ENCODE results near the gene GIPC2.
"Not testable (repeated sequence)": the region's sequence is repeated elsewhere in the genome, so short reads cannot be mapped to it uniquely, and the experiment has no call there.

Gene GIPC2

DNA sequence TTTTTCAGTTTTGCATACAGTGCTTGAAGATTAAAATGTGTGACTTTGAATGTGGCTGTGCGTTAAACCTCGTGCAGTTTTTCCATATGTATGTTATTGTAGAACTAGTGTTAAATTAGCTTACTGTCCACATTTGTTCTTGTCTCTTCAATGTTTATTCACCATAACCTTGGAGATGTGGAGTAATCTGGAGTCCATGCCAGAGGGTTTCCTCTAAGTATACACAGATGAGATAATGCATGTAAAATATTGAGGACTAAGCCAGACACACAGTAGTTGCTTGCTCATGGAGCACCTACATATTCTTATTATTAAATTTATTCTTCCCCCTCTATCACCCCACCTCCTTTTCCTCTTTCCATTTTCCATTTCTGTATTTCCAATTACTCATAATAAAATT lies 7.7 kb upstream of the GIPC2 start:
- DNase-seq = no peak

DNA sequence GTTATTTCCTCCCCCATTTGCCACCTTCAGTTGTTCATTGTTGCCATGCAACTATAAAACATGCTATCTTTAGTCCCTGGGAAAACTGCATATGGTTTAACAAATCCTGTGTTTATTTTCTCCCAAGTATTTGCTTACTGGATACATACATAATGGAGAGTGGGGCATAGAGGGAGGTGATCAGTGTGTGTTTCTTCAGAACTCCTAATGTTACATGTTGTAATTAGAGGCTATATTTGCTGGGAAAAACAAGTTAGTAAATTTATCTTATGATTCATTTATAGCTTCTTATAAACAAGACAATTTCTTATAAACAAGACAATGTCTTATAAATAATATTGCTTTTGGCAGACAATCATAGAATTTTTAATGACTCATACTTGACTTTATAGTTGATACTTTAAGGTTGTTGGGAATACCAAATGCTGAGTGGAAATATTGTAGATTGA lies 7.3 kb upstream of the GIPC2 start:
- no peak for DNase-seq

DNA sequence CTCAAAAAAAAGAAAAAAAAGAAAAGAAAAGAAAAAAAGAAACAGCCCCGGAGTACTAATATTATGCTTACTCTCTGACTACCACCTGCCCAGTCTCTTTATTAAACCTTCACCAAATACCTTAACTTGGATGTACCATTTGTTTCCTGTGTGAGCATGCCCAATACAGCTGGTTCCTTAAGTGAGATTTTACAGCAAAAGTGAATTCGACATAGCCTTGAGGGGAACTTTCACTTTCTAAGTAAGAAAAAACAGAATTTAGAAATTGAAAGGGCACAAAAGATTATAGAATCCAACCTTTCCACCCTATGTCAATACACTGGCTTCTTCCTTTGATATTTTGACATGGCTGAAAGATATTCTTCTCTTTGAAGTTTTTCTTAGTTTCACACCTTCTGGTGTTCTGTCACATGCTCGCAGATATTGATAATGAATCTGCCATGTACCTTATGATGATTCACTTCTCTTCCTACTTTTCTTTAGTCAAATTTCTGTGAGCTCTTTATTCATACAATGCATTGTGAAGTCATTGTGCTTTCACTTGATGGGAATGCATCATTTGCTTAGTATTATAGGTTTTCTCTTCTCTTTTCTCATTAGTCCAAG lies 5.2 kb upstream of the GIPC2 start:
- DNase-seq = no peak

DNA sequence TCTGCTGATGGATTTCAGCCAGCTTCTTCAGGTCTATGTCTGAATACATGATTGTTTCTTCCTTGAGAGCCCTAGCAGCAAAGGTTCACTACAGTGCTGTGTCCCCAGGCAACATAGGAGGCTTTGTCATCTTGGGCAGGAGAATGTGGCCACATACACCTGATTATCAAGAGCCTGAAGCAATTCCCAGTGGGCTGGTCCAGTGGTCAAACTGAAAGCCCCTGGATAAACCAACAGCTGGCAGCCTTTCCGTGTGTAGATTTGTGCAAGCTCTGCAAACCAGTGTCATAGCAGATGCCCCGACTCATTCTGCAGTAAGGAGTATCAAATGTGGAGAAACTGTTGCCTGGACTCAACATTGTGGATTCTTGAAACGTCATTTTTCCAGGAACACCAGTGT lies 2.3 kb upstream of the GIPC2 start:
- DNase-seq = no peak

DNA sequence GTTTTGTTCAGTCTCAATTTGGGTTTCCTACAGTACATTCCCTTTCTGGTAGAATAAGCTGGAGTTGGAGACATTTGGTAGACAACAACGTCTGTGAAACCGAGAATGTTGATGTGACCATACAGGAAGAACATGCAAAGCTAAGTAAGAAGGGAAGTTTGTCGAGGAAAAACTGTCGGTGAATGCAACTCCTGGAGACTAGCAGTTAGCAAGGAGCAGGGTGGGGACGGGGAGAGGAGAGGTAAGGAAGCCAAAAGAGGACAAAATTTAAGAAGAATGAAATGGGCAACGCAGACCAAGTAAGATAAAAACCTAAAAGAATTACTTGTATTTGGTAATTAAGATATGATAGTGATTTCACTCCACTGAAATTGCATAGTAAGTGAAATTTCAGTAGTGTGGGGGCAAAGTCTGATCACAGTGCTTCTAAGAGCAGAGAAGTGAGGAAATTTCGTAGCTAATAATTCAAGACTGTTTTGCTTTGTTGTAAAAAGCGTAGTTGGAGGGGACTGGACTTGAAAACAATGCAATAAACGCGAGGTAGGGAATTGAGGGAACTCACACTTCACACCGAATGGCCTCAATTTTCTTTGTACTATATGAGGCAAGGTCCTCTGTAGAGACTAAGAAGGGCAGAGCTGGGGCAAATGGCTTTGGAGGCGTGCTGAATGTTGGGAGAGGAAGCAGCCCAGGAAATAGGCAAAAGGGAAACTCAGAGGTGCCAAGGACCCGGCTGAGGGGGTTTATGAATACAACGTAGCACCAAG lies 787 bp upstream of the GIPC2 start:
- no peak for DNase-seq

DNA sequence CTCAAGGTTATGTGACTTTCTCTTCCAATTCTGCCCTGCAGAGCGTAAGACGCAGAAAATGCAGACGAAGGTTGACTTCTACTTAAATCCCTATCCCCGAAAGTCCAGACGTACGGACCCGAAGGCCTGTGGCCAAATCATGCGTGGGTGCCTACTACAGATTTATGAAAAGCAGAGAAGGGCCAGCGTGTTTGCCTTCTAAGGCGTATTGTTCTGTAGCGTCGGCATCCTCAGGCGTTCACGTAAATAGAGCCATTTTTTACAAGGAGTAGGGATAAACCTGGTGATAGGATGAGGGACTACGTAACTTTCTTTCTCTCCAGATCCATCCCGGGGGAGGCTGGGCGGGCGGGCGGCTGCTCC lies 222 bp upstream of the GIPC2 start:
- no peak for DNase-seq

DNA sequence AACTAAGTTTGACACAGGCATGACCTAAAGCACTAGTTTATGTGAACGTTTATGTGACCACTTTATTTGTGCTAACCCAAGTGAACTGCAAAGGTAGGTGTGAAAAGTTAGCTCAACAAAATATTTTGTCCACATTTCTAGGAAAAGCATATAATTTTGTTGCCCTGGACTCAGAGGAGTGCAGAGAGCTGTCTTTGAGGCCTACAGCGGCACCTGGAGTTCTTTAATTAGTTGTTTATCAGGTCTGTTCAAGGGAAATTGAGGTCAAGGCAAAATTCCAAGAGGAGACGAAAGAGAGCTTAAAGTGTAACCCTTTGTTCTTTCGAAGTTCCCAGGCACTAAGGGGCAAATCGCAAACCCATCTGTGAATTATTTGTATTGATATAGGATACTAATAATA lies 1.3 kb downstream of the GIPC2 start:
- no peak for DNase-seq

DNA sequence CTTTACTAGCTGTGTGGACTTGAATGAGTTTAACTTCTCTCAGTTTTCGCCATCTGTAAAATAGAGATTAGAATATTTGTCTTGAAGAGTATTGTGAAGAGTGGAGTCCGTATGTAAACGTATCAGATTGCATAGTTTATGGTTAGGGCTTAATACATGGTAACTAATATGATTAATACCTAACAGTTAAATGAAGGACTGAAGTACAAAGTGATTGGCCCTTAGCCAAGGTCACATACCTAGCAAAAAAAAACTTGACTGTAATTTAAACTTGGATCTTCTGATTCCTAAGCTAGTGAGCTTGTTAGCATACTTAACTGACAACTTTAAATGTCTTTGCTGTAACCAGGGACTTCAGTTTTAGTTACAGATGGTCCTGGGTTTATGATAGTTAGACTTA lies 1.9 kb downstream of the GIPC2 start:
- DNase-seq = no peak

DNA sequence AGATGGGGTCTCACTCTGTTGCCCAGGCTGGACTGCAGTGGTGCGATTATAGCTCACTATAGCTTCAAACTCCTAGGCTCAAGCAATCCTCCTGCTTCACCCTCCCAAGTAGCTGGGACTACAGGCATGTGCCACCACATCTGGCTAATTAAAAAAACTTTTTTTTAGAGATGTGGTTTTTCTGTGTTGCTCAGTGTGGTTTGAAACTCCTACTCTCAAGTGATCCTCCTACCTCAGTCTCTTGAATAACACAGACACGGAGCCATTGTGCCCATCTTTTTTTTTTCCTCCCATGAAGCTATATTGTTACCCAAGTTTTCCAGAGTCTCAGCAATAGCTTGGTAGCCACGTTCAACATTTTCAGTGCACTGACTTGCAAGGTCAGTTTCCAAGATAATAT lies 2.7 kb downstream of the GIPC2 start:
- DNase-seq = no peak

DNA sequence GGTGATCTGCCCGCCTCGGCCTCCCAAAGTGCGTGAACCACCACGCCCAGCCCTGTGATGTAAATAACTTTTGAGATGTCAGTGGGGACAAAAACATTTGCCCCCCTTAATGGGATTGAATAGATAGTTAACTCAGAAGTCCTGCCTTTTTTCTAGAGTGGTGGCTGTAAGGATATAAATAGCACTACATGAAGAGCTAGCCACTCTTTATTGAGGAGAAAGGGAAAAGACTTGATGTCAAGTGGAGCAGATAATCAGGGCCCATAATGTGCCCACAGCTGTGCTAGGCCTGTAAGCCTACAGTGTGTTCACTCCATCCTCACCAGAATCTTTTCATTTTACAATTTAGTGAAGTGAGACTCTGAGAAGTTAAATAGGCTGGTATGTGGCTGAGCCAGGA lies 3.6 kb downstream of the GIPC2 start:
- DNase-seq = no peak

DNA sequence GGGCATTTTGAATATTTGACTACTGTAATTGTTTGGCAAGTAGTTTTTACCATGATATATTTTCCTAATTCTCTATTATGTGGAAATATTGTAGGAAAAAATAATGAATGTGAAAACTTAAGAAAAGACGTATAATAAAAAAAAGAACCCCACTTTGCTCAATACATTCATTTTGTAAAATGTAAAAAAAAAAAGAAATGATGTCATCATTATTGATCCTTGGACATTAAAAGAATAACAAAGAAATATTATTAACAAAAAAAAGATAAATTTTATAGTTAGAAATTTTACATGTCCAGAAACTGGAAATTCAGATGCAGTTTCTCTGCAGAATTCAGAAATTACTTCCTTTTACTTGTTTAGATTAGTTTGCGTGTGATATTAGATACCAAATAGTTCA lies 5.2 kb downstream of the GIPC2 start:
- DNase-seq = no peak

DNA sequence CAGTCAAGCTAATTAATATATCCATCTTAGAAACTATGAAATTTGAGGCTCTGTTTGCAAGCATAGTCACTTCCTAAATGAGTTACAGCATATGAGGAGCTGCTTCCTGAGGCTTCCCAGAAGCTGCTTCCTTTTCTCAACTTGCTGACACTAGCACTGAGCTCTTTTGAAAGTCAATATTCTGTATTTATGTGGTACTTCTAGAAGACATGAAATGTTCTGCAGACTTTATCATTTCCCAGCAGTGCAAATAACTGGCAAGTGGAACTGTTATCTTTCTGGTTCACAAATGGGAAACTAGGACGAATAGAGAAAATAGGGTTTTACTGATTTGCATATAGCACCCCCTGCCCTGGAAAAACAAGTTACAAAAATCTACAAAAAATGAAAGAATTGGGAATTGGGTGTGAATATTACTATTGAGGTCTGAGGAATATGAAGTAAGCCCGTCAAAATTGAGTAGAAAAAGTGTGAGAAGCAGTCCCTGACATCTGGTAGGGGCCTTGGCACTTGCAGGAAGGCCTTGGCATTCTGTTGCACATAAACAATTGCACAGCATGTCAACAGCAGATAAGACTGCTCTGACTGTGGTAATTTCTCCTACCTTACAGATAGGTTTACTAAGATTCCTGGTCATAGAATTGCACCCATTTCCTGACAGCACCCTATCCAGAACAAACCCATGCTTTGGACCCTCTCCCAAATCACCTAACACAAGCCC lies 7.1 kb downstream of the GIPC2 start:
- DNase-seq = no peak

DNA sequence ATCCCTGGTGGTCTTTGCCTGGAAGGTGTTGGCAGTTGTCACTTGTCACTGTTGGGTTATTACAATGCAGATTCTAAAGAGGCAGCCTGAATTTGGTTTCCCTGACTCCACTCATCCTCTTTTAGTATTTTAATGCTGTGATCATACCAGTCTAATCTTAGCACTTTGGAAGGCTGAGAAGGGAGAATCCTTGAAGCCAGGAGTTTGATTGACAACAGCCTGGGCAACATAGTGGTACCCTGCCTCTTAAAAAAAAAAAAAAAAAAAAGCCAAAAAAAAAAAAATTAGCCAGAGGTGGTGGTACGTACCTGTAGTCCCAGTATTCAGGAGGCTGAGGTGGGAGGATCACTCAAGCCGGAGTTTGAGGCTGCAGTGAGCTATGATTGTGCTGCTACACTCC lies 7.7 kb downstream of the GIPC2 start:
- no peak for DNase-seq

DNA sequence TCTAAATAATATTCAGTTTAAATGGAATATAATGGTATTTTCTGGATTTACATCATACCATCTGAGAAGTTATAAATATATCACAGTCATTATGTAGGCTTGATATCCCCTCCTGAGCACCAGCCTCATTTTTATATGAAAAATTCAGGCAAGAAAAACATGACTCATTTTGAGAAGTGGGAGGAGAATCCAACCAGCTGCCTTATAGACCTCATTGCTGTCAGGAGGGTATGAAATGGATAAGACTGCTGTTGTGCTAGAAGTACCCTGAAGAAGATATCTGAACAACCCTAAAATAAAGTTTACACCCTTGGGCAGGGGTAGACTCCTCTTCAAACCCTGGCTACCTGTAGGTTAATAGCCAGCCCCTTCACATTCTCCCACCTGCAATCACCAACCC lies 8.8 kb downstream of the GIPC2 start:
- no peak for DNase-seq

DNA sequence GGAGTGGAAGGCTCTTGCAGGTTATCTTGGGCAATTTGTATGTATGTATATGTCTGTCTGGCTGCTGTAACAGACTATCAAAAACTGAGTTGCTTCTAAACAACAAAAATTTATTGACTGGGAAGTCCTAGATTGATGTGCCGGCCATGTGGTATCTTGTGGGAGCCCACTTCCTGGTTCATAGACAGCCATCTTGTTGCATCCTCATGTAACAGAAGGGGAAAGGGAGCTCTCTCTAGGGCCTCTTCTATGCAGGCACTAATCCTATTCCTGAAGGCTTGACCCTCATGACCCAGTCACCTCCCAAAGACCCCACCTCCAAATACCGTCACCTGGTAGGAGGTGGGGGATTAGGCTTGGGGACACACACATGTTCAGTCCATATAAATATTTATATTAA lies 9.2 kb downstream of the GIPC2 start:
- DNase-seq = no peak

DNA sequence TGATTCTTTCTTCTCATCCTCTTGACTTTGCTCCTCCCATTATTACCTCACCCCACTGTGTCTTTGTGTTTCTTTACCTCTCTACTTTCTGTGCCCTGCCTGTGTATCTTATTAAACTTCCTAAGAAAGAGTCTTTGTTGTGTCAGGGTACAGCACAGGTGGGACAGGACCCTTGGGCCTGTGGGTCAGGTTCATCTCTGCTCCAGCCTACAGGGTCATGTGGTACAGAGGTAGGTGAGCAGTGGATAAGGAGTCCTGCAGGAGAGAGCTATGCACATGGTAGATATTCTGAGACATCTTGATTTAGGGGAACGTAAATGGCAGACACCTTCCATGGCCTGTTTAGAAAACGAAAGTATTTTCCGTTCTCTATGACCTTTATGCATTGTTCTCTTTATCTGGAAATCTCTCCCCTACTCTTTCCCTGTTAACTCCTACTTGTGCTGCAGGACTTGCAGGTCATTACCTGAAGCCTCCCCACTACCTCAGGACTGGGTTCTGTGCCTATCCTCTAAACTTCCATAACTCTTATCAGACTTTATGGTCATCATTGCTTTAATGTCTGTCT lies 9.9 kb downstream of the GIPC2 start:
- DNase-seq = no peak

DNA sequence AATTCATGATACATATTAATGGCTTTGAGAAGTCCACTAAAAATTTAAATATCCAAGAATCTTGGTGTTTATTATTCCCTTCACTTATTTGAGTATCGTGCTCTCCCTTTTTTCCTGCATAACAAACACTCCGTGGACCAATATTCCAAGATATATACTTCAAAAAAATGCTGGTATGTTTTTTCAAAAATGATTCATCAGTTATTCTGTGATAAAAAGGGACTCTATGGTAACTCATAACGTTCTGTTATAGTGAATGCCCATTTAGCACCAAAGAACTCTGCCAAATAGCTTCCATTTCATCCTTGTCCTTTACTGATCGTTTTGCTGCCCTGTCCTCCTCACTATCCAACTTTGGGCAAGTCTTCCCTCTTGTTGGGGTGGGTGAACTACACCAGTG lies 12.9 kb downstream of the GIPC2 start:
- DNase-seq = no peak

DNA sequence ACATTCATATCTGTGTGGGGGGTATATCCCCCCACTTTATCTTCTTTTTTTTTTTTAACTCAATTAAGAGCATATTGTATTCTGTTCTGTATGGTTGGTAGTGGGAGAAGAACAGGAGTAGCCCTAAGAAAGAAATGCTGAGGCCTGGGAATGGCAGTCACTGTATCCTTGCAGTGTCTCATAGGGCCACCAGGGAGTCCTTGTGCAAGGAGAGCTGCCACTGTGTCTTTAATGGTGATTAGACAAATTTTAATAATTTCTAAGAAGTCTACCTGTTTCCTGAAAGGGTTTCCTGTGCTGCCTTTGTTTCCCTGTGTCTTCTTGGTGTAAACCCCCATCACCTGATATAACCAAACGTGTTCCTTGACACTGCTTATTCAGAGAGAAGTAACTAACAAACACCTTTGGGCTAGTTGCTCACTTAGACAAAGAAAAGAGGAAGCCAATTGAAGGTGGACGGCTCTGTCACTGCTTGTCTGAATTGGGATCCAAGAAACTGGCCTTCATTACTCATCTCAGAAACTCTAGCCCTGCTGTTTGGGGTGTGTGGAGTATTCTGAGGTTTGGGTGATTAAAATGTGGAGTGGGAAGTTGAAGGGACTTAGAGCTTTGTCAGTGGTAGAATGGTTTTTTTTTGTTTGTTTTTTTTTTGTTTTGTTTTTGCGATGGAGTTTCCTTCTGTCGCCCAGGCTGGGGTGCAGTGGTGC lies 15.2 kb downstream of the GIPC2 start:
- no peak for DNase-seq

DNA sequence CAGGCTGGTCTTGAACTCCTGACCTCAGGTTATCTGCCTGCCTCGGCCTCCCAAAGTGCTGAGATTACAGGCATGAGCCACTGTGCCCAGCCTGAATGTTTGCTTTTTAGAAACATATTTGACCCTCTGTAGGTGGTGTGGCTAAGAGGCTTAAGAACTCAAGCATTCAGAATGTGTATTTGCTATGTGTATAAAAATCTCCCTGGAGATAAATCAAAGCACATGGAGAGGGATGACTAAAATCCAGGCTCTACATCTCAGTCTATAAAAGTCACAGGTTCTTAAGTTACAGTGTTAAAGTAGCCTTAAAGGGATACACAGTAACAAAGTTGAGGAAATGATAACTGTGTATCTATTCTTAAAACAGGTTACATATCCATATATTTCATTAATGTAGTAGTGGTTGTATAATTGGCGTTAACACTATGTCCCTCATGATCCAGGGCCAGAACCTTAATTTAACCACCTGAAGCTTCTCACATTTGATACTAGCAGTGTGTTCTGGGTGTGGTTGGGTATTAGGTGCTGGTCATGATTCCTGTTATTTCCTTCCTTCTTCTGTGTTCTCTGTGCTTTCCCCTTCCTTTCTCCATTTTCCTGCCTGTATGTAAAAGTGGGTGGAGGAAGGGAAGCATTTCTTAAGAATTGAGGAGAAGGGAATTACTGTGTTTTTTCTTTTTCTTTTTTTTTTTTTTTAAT lies 16.2 kb downstream of the GIPC2 start:
- DNase-seq = no peak

DNA sequence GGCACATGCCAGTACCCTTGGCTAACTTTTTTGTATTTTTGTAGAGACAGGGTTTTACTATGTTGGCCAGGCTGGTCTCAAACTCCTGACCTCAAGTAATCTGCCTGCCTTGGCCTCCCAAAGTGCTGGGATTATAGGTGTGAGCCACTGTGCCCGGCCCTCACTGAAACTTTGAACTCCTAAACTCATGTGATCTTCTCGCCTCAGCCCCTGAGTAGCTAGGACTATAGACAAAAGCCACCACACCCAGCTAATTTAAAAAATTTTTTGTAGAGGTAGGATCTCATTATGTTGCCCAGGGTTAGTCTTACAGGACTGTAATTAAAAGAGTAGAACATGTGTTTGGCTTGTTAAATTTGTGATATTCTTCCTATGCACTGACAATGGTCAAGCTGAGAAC lies 19.1 kb downstream of the GIPC2 start:
- not testable (repeated sequence) for DNase-seq

DNA sequence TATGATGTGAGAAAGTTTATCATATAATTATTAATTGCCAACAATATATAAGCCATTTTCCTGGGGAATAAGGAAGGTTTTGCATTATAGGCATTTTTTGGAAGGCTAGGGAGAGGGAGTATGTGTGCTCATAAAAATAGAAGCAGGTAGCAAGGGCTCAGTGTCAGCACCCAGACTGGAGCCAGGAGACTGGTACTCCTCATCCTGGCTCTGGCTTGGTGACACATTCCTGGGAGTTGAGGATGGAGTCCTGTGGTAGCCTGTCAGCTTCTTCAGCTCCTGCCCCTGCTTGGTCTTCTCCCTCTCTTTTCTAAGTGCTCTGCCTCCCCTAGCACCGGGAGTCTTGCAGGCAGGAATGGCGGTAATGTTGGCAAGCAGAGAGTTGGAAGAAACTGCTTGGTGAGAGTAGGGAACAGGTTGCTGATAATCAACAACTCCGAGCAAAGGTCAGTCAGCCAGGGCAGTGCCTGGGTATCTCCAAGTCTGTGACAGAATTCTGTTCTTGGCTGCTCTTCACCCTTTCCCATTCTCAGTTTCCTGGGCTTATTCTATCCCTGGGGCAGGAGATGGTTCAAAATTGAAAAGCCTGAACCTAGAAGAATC lies 23.0 kb downstream of the GIPC2 start:
- no peak for DNase-seq

DNA sequence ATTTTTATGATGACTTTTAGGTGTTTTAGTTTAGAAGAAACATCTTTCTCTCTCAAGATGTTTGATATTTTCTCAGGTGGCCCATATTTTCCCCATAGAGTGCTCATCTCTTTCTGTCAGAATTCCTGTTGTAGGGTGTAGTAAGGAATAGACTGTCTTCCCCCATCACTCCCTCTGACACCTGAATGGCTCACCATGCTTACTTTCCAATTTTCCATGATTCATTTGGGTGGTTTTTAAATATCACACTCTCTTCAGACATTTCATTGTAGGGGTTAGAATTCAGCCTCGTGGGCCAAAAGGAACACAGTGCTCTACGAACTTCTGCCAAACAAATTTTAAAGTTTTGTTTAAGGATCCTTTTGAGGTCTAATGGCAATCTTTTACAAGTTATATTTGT lies 24.0 kb downstream of the GIPC2 start:
- no peak for DNase-seq

Measured in NCI-H1417 treated with DMSO at 0.1 percent for 48 hours (cell line).